ENCODE data around the gene PANK3. TPM values are rescaled to one million over a fixed set of nuclear protein-coding genes. Genes with fewer than 3 reads are reported as not detected.
A peak's percentile ranks its signal among the peaks of the same experiment; 100 is the strongest.

The PANK3 gene
- total RNA-seq (10 to 100 TPM; 44.9 to 50.0 TPM), polyA plus RNA-seq (ENCODE audit: insufficient read depth, low read depth, low replicate concordance) (25.2 TPM)
- long read RNA-seq, donor 1, full-length matches to known transcripts: 14 of 14 reads
- long read RNA-seq, donor 1, partial matches to known transcripts: 0 of 14 reads
- long read RNA-seq, donor 1, other reads (novel, unspliced or antisense): 0 of 14 reads
- long read RNA-seq, donor 2, full-length matches to known transcripts: 10 of 10 reads
- long read RNA-seq, donor 2, partial matches to known transcripts: 0 of 10 reads
- long read RNA-seq, donor 2, other reads (novel, unspliced or antisense): 0 of 10 reads

DNA sequence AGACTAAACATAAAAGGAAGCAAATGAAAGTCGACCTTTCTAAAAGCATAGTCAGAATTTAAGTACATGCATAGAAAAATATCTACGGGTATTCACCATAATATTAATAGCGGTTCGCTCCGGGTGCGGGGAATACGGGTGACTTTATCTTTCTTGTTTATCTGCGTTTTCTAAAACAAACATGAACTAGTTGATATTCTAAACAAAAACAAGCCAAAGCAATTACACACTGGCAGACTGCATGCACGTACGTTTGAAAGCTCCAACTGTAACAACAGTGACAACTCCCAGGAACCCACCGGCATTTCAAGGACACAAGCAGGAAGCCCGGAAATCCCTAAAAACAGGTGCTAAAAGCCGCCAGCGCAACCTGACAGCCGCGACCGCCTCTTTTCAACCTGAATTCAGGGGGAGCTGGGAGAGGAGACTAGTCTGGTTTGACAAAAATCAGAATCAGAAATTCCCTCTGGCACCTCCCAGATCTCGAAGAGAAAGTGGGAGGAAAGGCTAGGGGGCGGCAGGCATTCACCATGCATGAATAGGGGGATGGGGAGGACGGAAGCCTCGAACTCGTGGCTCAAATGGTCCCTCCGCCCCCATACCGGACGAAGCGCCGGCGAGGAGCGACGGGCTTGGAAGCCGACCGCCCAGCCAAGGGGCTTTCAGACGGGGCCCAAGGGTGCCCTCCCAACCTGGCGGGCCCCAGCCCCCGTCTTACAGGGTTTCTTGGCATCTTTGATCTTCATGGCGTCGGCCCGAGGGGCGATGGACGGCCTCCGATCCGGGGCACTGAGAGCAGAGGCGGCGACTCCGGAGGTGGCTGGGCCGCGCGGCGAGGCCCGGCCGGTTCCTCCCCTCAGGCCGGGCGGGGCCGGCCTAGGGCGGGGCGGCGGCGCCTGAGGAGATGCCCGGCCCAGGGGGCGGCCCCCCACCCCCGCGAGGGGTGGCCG, at the start of gene PANK3:
Gene PANK3 (minus strand): TSS at position 831 of the 950 bp plus-strand sequence. CDS start 85 bp downstream, at position 746.
- Histone ChIP-seq H3K4me1 (peaks cover 22% of the 10 kb centered on the region), H3K4me3 (peak within 1 kb of the TSS; percentile 89 to 90), H3K27me3 (no peaks in the 10 kb centered on the region), H3K36me3 (ENCODE audit: low read depth, missing control alignments) (no peaks in the 10 kb centered on the region), H3K27ac (peak within 1 kb of the TSS; percentile 92 to 97), H3K9me3 (no peaks in the 10 kb centered on the region)
- 0% methylated on average over 20 to 43 of the region's 63 CpGs for WGBS, 2 donors
- intact Hi-C loops (cut with DNase I; ENCODE audit: low total_unique reads): no loop called here
- peak; percentile 74 for DNase-seq
- TF ChIP-seq, protein P1, sequence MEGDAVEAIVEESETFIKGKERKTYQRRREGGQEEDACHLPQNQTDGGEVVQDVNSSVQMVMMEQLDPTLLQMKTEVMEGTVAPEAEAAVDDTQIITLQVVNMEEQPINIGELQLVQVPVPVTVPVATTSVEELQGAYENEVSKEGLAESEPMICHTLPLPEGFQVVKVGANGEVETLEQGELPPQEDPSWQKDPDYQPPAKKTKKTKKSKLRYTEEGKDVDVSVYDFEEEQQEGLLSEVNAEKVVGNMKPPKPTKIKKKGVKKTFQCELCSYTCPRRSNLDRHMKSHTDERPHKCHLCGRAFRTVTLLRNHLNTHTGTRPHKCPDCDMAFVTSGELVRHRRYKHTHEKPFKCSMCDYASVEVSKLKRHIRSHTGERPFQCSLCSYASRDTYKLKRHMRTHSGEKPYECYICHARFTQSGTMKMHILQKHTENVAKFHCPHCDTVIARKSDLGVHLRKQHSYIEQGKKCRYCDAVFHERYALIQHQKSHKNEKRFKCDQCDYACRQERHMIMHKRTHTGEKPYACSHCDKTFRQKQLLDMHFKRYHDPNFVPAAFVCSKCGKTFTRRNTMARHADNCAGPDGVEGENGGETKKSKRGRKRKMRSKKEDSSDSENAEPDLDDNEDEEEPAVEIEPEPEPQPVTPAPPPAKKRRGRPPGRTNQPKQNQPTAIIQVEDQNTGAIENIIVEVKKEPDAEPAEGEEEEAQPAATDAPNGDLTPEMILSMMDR (IDR thresholded peaks at IDR 0.05): no peak
- no peak for TF ChIP-seq POLR2A (IDR thresholded peaks at IDR 0.05)

GRCh38 chr5:168624850-168625364, 45.7 kb upstream of the PANK3 start:
- no peak overlapping the region for H3K27ac ChIP-seq
- 83 to 91% methylated on average over 3 of the region's 3 CpGs for WGBS, 2 donors
- H3K27me3 ChIP-seq: no peaks in the 10 kb centered on the region
- intact Hi-C loops (cut with DNase I; ENCODE audit: low total_unique reads): no loop called here
- no peaks in the 10 kb centered on the region for H3K36me3 ChIP-seq (ENCODE audit: low read depth, missing control alignments)
- no peak for TF ChIP-seq POLR2A (IDR thresholded peaks at IDR 0.05)
- TF ChIP-seq, protein P1 (IDR thresholded peaks at IDR 0.05): no peak
- H3K4me1 ChIP-seq: no peaks in the 10 kb centered on the region
- no peak for DNase-seq
- no peak overlapping the region for H3K4me3 ChIP-seq
- no peaks in the 10 kb centered on the region for H3K9me3 ChIP-seq

GRCh38 chr5:168620807-168621206, 41.6 kb upstream of the PANK3 start:
- WGBS, 2 donors: 63 to 85% methylated on average over 1 of the region's 1 CpG
- no peaks in the 10 kb centered on the region for H3K9me3 ChIP-seq
- H3K4me3 ChIP-seq: no peak overlapping the region
- TF ChIP-seq, protein P1 (IDR thresholded peaks at IDR 0.05): no peak
- TF ChIP-seq POLR2A (IDR thresholded peaks at IDR 0.05): no peak
- DNase-seq: no peak
- intact Hi-C loops (cut with DNase I; ENCODE audit: low total_unique reads): no loop called here
- no peaks in the 10 kb centered on the region for H3K4me1 ChIP-seq
- no peaks in the 10 kb centered on the region for H3K27me3 ChIP-seq
- no peaks in the 10 kb centered on the region for H3K36me3 ChIP-seq (ENCODE audit: low read depth, missing control alignments)
- H3K27ac ChIP-seq: no peak overlapping the region

- no peak overlapping the region for H3K27ac ChIP-seq
- TF ChIP-seq POLR2A (IDR thresholded peaks at IDR 0.05): no peak
- TF ChIP-seq, protein P1 (IDR thresholded peaks at IDR 0.05): no peak
- no peaks in the 10 kb centered on the region for H3K27me3 ChIP-seq
- 93 to 96% methylated on average over 5 to 10 of the region's 10 CpGs for WGBS, 2 donors
- no peak for DNase-seq
- intact Hi-C loops (cut with DNase I; ENCODE audit: low total_unique reads): no loop called here
- no peaks in the 10 kb centered on the region for H3K9me3 ChIP-seq
- H3K4me3 ChIP-seq: no peak overlapping the region
- H3K4me1 ChIP-seq: no peaks in the 10 kb centered on the region
- no peaks in the 10 kb centered on the region for H3K36me3 ChIP-seq (ENCODE audit: low read depth, missing control alignments)
Observed at GRCh38 chr5:168614661-168615060, 35.5 kb upstream of the PANK3 start.

All from testis (tissue), 5 donors.